Glutamatergic neuron (in vitro differentiated cells): ENCODE measurements around the gene GATA2. TPM values are rescaled to one million over a fixed set of nuclear protein-coding genes. Genes with fewer than 3 reads are reported as not detected.

ENCODE experiments used
- DNase-seq: peaks from one replicate; pipeline ENCODE4 v3.0.0; 2022
- H3K27ac Mint-ChIP-seq: one replicate; pipeline ENCODE4 v1.8.0; 2020; ENCODE audit warnings: mild to moderate bottlenecking, mixed read lengths, inconsistent platforms; ENCODE audit not compliant: unreplicated experiment
- H3K27me3 Mint-ChIP-seq: one replicate; pipeline ENCODE4 v1.8.0; 2020; ENCODE audit warnings: mild to moderate bottlenecking, moderate library complexity, mixed read lengths, inconsistent platforms; ENCODE audit not compliant: unreplicated experiment
- H3K36me3 Mint-ChIP-seq: one replicate; pipeline ENCODE4 v1.8.0; 2020; ENCODE audit warnings: mild to moderate bottlenecking, mixed read lengths, inconsistent platforms; ENCODE audit not compliant: unreplicated experiment
- H3K4me1 Mint-ChIP-seq: one replicate; pipeline ENCODE4 v1.8.0; 2020; ENCODE audit warnings: mild to moderate bottlenecking, low read depth, mixed read lengths, inconsistent platforms; ENCODE audit not compliant: unreplicated experiment
- H3K4me3 Mint-ChIP-seq: one replicate; pipeline ENCODE4 v1.8.0; 2020; ENCODE audit warnings: mild to moderate bottlenecking, mixed read lengths, inconsistent platforms; ENCODE audit not compliant: unreplicated experiment
- H3K9me3 Mint-ChIP-seq: one replicate; pipeline ENCODE4 v1.8.0; 2020; ENCODE audit warnings: mild to moderate bottlenecking, moderate library complexity, mixed read lengths, inconsistent platforms; ENCODE audit not compliant: unreplicated experiment
- total RNA-seq: library from RNA; stranded (reverse); fragmentation: NEBNext Ultra II Directional; extraction: Animal tissue kit (Norgen Biotek cat#: 25700); gene quantifications from one replicate; pipeline ENCODE4 v1.2.1, GENCODE V29; 2021; ENCODE audit not compliant: unreplicated experiment
- TF ChIP-seq, protein P1 (sequence below): fragments of 200-600 bp; sonication (generic); IDR thresholded peaks from one replicate; pipeline ENCODE4 v1.5.0; 2021; ENCODE audit not compliant: partially characterized antibody, unreplicated experiment

GATA2 gene
- total RNA-seq, 1 donor from 2014 or later = 3.6 TPM

DNA sequence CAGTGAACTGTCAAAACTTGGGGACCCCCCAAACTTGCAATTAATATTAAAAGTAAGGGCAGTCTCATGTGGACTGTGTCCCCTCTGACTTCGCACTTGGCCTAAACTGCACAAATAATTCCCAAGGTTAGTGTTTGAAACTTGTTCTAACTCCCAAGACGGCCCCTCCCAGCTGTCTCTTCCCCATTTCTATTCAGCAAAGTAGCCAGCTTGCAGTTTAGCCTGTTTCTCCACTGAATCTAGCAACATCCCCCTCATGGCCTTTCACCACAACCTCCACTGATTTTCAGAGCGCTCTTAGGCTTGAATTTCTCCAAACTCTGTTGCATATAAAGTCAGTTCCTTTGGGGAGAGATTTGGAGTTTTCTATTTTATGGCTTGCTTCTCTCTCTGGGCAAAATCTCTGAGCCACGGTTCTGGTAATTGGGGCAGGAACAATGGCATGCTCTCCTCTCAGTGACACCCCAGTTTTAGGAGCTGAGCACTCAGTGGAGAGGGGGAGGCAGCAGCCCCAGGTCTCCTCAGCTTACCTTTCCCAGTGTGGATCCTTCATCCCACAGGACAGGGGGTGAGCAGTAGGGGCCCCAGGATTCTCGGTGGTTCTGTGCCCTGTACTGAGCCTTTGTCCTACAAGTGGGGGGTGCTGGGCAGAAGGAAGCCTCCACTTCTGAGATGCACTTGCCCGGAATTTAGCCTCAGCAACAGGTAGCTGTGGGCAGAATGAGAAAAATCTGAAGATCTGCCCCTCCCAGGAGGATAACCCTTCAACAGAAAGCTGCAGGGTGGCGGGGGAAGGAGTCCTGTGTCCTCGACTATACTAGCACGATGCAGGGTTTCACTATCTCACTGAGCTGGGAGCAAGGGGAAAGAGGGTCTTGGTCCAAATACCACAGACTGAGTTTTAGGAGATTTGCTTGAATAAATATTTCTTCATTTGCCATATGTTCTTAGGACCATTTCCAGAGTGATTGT lies 39.3 kb upstream of the GATA2 start:
- H3K36me3 Mint-ChIP-seq = no peaks in the 10 kb centered on the region
- DNase-seq = no peak
- TF ChIP-seq, protein P1, sequence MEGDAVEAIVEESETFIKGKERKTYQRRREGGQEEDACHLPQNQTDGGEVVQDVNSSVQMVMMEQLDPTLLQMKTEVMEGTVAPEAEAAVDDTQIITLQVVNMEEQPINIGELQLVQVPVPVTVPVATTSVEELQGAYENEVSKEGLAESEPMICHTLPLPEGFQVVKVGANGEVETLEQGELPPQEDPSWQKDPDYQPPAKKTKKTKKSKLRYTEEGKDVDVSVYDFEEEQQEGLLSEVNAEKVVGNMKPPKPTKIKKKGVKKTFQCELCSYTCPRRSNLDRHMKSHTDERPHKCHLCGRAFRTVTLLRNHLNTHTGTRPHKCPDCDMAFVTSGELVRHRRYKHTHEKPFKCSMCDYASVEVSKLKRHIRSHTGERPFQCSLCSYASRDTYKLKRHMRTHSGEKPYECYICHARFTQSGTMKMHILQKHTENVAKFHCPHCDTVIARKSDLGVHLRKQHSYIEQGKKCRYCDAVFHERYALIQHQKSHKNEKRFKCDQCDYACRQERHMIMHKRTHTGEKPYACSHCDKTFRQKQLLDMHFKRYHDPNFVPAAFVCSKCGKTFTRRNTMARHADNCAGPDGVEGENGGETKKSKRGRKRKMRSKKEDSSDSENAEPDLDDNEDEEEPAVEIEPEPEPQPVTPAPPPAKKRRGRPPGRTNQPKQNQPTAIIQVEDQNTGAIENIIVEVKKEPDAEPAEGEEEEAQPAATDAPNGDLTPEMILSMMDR = no peak
- H3K27ac Mint-ChIP-seq = no peak overlapping the region
- no peak overlapping the region for H3K4me3 Mint-ChIP-seq
- no peaks in the 10 kb centered on the region for H3K4me1 Mint-ChIP-seq
- H3K9me3 Mint-ChIP-seq = no peaks in the 10 kb centered on the region
- H3K27me3 Mint-ChIP-seq = no peaks in the 10 kb centered on the region

GRCh38 chr3:128524374-128525299 lies 31.6 kb upstream of the GATA2 start:
- H3K9me3 Mint-ChIP-seq = no peaks in the 10 kb centered on the region
- no peaks in the 10 kb centered on the region for H3K4me1 Mint-ChIP-seq
- no peaks in the 10 kb centered on the region for H3K36me3 Mint-ChIP-seq
- TF ChIP-seq, protein P1 = no peak
- H3K27me3 Mint-ChIP-seq = peaks cover 8% of the 10 kb centered on the region
- H3K4me3 Mint-ChIP-seq = no peak overlapping the region
- no peak for DNase-seq
- H3K27ac Mint-ChIP-seq = no peak overlapping the region

- no peaks in the 10 kb centered on the region for H3K9me3 Mint-ChIP-seq
- TF ChIP-seq, protein P1 = no peak
- no peak overlapping the region for H3K4me3 Mint-ChIP-seq
- no peaks in the 10 kb centered on the region for H3K36me3 Mint-ChIP-seq
- H3K27me3 Mint-ChIP-seq = peaks cover 8% of the 10 kb centered on the region
- H3K4me1 Mint-ChIP-seq = no peaks in the 10 kb centered on the region
- H3K27ac Mint-ChIP-seq = no peak overlapping the region
- no peak for DNase-seq
Measured at GRCh38 chr3:128523591-128523990, 30.6 kb upstream of the GATA2 start.

DNA sequence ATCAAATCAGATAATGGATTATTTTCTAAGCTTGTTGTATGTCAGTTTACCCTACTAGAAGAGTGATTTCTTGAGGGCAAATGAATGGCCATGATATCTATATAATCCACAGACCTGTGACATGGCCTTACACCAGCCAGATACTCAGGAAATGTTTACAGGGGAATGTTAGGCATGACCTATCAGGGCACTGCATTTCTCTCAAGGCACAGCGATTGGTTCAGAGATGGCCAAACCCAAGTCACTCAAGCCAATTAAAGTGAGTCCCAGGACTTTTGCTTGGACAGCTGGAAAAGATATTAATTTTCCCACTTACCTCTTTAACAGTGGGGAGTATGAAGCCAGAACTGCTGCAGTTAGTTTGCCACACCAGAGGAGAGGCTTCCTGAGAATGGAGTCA lies 28.7 kb upstream of the GATA2 start:
- Mint-ChIP-seq H3K27ac (no peak overlapping the region), H3K4me1 (no peaks in the 10 kb centered on the region), H3K4me3 (no peak overlapping the region), H3K9me3 (peaks cover 3% of the 10 kb centered on the region), H3K36me3 (no peaks in the 10 kb centered on the region), H3K27me3 (peaks cover 8% of the 10 kb centered on the region)
- TF ChIP-seq, protein P1 = no peak
- DNase-seq = no peak
